ENCODE results near the gene BCAT1.
"Not testable (repeated sequence)": the region's sequence is repeated elsewhere in the genome, so short reads cannot be mapped to it uniquely, and the experiment has no call there.

Gene BCAT1

DNA sequence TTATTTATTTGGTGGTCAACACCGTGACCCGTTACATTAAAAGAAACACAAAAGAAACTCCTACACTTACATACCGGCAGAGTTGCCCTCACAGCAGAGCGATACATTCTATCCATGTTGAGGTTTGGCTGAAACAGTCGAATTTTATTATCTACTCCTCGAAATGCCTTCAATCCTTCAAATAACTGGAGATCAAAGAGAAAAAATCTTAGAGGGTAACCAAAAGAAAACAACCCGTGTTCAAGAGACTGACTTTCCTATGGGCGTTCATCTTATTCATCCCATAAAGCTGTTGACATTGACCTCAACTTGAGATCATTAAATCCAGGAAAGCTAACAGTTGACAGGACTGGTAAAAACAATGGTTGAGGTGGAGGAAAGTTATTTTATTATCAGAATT lies 67.7 kb downstream of the BCAT1 start:
- in situ Hi-C loops (cut with HindIII; ENCODE audit: low pct_ligation_motif_present, low pct_unique_long_range_greater_than_20kb, low sequenced_read_pairs) = no loop called here
- DNase-seq = no peak

DNA sequence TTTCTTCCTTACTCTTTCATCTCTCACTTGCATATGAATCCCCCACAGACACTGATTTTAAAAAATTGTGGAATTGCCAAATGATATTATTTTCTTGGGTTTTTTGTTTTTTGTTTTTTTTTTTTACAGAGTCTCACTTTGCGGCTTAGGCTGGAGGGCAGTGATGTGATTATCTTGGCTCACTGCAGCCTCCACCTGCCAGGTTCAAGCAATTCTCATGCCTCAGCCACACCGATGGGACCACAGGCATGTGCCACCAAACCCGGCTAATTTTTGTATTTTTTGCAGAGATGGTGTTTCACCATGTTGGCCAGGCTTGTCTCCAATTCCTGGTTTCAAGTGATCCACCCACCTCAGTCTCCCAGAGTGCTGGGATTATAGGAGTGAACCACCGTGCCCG lies 68.2 kb downstream of the BCAT1 start:
- DNase-seq = no peak
- in situ Hi-C loops (cut with HindIII; ENCODE audit: low pct_ligation_motif_present, low pct_unique_long_range_greater_than_20kb, low sequenced_read_pairs) = no loop called here

DNA sequence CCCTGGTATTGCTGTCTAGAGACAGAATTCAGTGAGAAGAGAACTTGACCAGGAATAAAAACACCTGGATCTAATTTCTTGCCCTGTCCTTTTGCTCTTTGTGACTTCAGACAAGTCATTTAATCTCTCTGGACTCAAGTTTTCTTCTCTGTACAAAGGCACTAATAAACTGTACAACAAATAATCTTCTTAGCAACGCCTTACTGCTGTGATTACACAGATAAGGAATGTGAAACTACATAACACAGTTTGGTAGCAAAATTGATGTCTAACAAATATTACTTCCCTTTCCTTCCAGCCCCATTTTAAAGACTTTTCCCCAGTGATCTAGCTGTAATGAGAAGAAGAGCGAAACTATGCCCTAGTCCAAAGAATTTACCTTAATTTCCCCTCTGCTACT lies 69.3 kb downstream of the BCAT1 start:
- in situ Hi-C loops (cut with HindIII; ENCODE audit: low pct_ligation_motif_present, low pct_unique_long_range_greater_than_20kb, low sequenced_read_pairs) = no loop called here
- no peak for DNase-seq

DNA sequence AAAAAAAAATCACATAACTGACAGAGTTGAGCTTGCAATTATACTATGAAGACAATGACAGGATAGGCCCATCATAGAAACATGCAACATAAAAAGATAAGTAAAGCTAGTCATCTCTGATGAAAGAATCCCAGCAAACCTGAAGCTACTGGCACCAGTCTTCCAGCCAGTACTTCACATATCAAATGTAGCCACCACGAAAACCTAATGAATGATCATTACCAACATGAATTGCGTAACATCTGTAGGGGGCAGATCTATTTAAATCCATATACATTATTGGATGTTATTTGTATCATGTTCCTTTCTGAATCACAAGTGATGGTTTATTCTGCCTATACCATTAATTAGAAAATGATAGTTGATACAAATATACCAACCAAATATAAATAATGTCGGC lies 73.9 kb downstream of the BCAT1 start:
- no peak for DNase-seq
- in situ Hi-C loops (cut with HindIII; ENCODE audit: low pct_ligation_motif_present, low pct_unique_long_range_greater_than_20kb, low sequenced_read_pairs) = no loop called here

DNA sequence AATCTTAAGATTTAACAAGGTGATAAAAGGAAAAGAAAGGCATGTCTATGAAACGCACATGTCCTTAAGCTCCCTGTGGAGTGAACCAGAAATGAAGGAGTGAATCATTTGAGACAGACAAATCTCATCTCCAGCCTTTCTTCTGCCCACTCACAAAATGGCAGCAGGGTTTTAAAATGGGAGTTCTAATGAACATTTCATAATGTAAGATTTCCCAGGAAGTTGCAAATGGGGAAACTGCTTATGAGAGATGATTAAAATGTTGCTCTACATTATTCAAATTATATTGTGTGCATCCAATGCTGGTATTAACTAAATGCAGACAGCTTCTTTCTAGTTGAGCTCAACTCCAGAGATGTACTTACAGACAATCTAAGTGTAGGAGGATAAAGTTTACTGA lies 76.7 kb downstream of the BCAT1 start:
- no peak for DNase-seq
- in situ Hi-C loops (cut with HindIII; ENCODE audit: low pct_ligation_motif_present, low pct_unique_long_range_greater_than_20kb, low sequenced_read_pairs) = no loop called here

DNA sequence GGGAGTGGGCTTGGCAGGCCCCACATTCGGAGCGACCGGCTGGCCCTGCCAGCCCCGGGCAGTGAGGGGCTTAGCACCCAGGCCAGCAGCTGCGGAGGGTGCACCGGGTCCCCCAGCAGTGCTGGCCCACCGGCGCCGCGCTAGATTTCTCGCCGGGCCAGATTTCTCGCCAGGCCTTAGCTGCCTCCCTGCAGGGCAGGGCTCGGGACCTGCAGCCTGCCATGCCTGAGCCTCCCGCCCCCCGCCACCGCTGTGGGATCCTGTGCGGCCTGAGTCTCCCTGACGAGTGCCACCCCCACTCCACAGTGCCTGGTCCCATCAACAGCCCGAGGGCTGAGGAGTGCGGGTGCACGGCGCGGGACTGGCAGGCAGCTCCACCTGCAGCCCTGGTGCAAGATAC lies 82.8 kb downstream of the BCAT1 start:
- DNase-seq; in situ Hi-C loops (cut with HindIII; ENCODE audit: low pct_ligation_motif_present, low pct_unique_long_range_greater_than_20kb, low sequenced_read_pairs): not testable (repeated sequence)

DNA sequence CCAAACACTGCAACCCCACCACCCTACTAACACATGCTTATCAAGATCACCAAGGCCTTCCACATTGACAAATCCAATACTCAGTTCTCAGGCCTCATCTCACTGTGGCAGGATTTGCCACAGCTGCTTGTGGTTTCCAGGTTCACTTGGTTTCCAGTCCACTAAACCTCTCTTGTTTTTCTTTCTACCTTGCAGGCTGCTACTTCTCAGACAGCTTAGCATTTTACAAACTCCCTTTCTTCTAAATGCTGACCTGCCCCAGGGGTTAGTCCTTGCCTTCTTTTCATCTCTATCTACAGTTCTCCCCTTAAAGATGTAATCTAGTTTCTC lies 84.1 kb downstream of the BCAT1 start:
- in situ Hi-C loops (cut with HindIII; ENCODE audit: low pct_ligation_motif_present, low pct_unique_long_range_greater_than_20kb, low sequenced_read_pairs) = no loop called here
- DNase-seq = peak; percentile 76

DNA sequence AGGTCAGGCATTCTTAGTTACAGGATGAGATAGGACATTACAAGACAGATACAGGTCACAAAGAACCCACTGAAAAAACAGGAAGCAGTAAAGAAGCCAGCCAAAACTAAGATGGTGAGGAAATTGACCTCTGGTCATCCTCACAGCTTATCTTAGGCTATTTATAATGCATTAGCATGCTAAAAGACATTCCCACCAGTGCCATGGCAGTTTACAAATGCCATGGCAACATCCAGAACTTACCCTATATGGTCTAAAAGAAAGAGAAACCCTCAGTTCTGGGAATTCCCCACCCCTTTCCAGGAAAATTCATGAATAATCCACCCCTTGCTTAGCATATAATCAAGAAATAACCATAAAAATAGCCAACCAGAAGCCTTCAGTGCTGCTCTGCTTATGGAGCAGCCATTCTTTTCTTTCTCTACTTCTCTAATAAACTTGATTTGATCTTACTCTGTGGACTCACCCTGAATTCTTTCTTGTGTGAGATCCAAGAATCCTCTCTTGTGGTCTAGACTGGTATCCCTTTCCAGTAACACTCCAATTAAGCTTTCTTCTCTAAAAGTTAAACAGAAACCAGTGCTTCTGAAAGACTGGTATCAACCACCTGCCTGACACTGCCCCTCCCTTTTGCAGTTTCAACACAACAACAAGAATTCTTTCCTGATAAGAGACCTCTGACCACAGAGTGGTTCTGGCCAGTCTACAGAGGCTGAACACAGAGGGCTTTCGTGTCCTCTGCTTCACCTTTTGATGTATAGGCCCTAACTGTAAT lies 86.9 kb downstream of the BCAT1 start:
- in situ Hi-C loops (cut with HindIII; ENCODE audit: low pct_ligation_motif_present, low pct_unique_long_range_greater_than_20kb, low sequenced_read_pairs) = no loop called here
- DNase-seq = peak; percentile 27

DNA sequence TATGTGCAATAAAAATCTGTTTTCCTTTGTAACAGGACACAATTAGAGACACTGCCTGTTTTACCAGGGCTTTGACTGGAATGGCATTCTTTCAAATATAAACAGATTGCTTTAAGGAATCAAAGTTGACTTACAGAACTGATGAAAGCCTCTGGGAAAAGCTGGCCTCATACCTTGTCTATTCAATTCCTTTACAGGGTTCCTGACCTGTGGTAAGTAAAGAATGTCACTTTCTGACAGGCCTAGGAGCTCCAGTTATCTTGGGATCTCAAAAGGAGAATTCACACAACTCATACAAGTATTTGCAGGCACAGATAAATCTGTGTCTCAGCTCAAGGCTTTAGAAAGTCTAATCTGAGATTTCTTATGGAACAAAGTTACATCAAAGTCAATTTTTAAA lies 88.4 kb downstream of the BCAT1 start:
- in situ Hi-C loops (cut with HindIII; ENCODE audit: low pct_ligation_motif_present, low pct_unique_long_range_greater_than_20kb, low sequenced_read_pairs) = no loop called here
- DNase-seq = no peak

DNA sequence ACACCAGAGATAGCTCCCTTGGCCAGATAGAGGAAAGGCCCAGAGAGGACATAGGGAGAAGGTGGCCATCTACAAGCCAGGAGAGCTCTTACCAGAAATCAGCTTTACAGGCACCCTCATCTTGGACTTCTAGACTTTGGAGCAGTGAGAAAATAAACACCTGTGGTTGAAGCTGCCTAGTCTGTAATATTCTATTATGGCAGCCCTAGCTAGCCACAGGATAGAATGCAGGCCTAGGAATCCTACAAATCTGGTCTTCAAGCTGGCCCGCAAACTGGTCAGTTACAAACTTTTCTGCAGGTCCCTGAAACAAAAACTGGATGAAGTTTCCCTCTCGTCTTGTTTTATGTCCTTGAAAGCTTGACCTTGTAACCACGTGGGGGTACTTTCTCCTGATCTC lies 92.4 kb downstream of the BCAT1 start:
- in situ Hi-C loops (cut with HindIII; ENCODE audit: low pct_ligation_motif_present, low pct_unique_long_range_greater_than_20kb, low sequenced_read_pairs) = no loop called here
- DNase-seq = no peak

DNA sequence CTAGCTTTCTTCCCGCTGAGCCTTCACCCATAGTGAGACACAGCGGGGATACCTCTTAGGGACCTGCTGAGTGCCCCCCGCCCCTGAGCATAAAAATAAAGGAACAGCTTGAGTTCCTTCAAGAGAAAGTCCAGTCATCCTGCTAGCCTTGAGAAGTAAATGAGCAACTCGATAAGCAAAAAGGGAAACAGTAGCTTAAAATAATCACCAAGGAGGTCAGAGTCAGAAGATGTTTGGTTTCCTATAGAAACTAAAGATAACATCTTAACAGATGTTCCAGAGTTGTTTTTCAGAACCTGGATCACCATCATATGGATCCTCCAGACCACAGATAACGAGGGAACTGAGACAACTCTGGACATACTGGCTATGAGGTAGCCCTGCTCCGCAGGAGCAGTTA lies 94.0 kb downstream of the BCAT1 start:
- no peak for DNase-seq
- in situ Hi-C loops (cut with HindIII; ENCODE audit: low pct_ligation_motif_present, low pct_unique_long_range_greater_than_20kb, low sequenced_read_pairs) = no loop called here

DNA sequence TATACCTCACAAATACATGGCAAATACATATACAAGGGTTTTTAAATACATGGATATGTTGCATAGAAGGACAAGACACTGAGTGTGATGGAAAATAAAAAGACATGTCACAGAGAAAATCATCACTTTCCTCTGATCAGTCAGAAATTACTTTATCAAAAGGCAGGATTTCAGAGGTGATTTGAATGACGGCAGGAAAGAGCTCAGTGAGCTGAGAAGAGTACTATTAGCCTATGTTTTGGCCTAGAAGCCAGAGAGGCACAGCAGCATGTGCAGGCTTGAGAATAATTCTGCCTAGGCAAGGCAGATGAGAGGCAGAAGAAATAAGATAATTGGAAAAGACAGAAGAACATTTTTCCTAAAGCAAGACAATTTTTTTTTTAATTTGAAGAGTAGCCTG lies 94.9 kb downstream of the BCAT1 start:
- in situ Hi-C loops (cut with HindIII; ENCODE audit: low pct_ligation_motif_present, low pct_unique_long_range_greater_than_20kb, low sequenced_read_pairs) = no loop called here

DNA sequence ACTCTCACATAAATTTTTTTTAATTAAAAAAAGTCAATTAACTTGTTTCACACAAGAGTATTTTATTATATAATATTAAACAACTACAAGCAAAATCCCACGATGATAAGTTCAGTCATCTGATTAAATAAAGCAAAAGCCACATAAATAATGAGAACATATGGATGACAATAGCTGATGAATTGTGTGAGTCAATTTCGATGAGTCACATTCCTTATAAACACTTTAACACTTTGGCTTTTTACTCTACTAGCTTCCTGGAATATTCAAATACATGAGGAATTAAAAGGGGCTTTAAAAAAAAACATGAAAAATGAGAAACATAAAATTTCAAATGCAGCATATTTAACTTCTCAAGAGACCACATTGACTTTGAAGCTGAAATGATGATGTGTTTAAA lies 95.3 kb downstream of the BCAT1 start:
- in situ Hi-C loops (cut with HindIII; ENCODE audit: low pct_ligation_motif_present, low pct_unique_long_range_greater_than_20kb, low sequenced_read_pairs) = no loop called here
- DNase-seq = peak; percentile 39

More for the DNA sequence above, 94.9 kb downstream of the BCAT1 start:
- no peak for DNase-seq

DNA sequence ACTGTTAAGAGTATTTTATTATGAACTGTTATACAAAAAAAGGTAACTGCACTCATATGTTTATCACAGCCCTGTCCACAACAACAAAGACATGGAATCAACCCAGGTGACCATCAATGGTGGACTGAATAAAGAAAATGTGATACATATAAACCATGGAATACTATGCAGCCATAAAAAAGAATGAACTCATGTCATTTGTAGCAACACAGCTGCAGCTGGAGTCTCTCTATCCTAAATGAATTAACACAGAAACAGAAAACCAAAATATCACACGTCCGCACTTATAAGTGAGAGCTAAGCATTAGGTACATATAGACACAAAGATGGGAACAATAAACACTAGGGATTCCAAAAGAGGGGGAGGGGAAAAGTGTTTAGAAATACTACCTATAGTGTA lies 95.8 kb downstream of the BCAT1 start:
- in situ Hi-C loops (cut with HindIII; ENCODE audit: low pct_ligation_motif_present, low pct_unique_long_range_greater_than_20kb, low sequenced_read_pairs) = no loop called here
- no peak for DNase-seq

DNA sequence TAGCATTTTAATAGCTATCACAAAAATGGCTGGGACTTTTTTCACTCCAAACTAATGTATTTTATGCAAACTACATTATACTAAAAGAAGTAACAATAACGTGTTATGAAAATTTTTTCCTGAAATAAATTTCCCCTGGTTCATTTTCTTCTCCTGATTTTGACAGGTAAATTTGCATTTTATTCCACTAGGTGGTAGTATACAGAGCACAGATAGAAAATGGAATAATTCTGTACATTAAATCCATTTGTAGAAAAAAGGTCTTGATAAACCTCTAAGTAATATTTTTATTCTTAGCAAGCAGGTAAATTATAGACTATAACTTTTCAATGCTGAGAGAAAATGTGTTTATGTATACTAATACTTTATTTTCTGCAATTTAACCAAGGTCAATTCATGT lies 96.5 kb downstream of the BCAT1 start:
- peak; percentile 41 for DNase-seq
- in situ Hi-C loops (cut with HindIII; ENCODE audit: low pct_ligation_motif_present, low pct_unique_long_range_greater_than_20kb, low sequenced_read_pairs) = no loop called here

DNA sequence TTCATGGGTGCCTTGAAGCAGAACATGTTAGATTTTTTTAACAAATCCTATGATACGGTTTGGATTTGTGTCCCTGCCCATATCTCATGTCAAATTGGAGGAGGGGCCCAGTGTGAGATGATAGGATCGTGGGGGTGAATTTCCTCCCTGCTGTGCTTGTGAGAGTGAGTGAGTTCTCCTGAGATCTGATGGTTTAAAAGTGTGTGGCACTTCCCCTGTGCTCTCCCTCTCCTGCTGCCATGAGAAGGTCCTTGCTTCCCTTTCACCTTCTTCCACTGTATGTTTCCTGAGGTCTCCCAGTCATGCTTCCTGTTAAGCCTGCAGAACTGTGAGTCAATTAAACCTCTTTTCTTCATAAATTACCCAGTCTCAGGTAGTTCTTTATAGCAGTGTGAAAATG lies 97.0 kb downstream of the BCAT1 start:
- DNase-seq; in situ Hi-C loops (cut with HindIII; ENCODE audit: low pct_ligation_motif_present, low pct_unique_long_range_greater_than_20kb, low sequenced_read_pairs): not testable (repeated sequence)

DNA sequence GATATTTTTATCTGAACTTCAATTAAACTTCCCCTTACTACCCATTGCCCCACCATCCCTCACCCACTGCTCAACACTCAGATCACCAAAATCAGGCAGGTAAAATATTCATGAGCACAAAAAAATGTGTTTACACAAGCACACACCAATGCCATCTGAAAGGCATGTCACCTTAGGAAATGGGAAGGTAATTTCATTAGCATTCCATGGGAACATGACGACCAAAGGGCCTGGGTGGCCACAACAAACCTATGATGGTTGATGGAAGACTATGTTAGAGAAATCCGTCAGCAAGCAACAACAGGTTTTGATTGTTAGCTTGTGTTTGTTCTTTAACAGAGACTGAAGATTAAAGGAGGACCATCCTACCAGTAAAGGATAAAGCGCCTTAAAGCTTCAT lies 97.6 kb downstream of the BCAT1 start:
- DNase-seq = no peak
- in situ Hi-C loops (cut with HindIII; ENCODE audit: low pct_ligation_motif_present, low pct_unique_long_range_greater_than_20kb, low sequenced_read_pairs) = no loop called here

DNA sequence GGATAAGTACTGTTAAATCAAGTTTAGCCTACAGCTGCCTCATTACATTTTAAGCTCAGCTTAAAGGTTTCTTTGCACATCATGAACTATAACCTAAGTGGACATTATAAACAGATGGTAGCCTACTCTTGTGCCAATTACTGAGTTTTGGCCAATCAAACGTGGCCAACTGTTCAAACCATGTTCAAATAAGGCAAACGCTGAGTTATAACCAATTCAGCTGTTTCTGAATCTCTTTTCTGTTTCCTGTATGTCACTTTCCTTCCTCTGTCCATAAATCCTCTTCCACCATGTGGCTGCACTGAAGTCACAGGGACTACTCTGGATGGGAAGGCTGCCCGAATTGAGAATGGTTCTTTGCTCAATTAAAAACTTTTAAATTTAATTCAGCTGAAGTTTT lies 98.4 kb downstream of the BCAT1 start:
- DNase-seq = no peak
- in situ Hi-C loops (cut with HindIII; ENCODE audit: low pct_ligation_motif_present, low pct_unique_long_range_greater_than_20kb, low sequenced_read_pairs) = no loop called here

DNA sequence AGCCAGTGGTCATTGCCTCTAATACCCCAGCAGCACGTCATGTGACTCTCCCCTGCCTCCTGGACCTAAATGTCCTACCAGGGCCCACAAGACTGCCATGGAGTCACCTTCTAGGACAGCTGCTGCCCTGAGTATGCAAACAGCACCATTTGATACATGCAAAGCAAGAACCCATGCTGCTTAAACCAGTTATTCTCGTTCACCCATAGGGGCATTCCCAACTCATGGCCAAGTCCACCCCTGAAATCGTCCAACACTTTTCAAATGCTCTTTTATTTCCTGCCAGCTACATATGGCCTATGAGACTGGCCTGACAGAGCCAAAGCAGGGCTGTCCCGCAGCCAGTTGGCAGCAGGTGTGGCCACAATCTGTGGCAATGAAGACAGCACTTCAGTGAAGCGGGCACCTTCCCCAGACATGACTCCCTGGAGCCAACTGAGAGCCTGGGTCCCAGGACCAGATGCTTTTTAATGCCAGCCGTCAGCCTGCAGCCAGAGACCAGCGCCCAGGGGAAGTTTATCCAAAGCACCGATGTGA lies 99.9 kb downstream of the BCAT1 start:
- no peak for DNase-seq
- in situ Hi-C loops (cut with HindIII; ENCODE audit: low pct_ligation_motif_present, low pct_unique_long_range_greater_than_20kb, low sequenced_read_pairs) = no loop called here

DNA sequence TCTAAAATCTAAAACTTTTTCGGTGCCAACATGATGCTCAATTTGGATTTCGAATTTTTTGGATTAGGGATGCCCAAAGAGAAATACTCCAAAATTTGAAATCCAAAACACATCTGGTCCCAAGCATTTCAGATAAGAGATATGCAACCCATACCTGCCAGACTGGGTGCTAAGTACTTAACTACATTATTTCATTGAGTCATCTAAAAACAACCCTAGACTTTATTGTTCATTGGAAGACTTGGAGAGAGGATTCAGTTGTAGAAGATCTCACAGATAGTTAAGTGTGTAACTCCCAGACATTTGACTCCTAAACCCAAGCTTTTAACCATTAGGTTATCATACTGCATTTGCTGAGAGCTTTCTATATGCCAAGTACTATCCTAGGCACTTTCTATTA lies 102.2 kb downstream of the BCAT1 start:
- DNase-seq = no peak
- in situ Hi-C loops (cut with HindIII; ENCODE audit: low pct_ligation_motif_present, low pct_unique_long_range_greater_than_20kb, low sequenced_read_pairs) = no loop called here

DNA sequence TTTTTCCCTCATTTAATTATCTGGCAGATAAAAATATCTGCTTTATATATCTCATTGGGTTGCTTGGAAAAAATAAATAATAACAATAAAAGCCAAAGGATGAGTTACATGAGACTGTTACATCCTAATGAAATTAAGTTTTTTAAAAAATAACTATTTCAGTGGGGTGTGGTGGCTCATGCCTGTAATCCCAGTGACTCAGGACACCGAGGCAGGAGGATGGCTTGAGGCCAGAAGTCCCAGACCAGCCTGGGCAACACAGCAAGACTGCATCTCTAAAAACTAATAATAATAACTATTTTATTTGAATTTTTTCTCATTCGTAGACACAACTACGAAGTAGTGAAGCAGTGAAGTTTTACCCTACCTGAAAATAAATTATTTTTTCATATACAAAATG lies 103.3 kb downstream of the BCAT1 start:
- in situ Hi-C loops (cut with HindIII; ENCODE audit: low pct_ligation_motif_present, low pct_unique_long_range_greater_than_20kb, low sequenced_read_pairs) = no loop called here
- DNase-seq = no peak
